SK-N-SH treated with all-trans-retinoic acid at 6 μM for 48 hours (cell line): ENCODE data around the gene IGHMBP2.
A peak's percentile ranks its signal among the peaks of the same experiment; 100 is the strongest.

Experiments
- ATAC-seq: fragments of 200-7000 bp; cut with Tn5 transposase; 3 replicates; pipeline ENCODE4 v1.9.1; 2020; ENCODE audit warnings: mild to moderate bottlenecking, moderate library complexity
- ARNTL ChIP-seq: fragments of 450-650 bp; formaldehyde crosslinking; IDR thresholded peaks from 2 replicates; pipeline ENCODE4 v1.5.0; 2020; ENCODE audit warnings: low read depth, mild to moderate bottlenecking, moderate library complexity, borderline replicate concordance
- BACH2 ChIP-seq: fragments of 250-450 bp; sonication (Bioruptor Pico); IDR thresholded peaks from 2 replicates; pipeline ENCODE4 v1.9.0; 2021; ENCODE audit warnings: mild to moderate bottlenecking, borderline replicate concordance
- CSDC2 ChIP-seq: fragments of 250-450 bp; sonication (Bioruptor Pico); IDR thresholded peaks from 2 replicates; pipeline ENCODE4 v1.5.0; 2020; ENCODE audit warnings: mild to moderate bottlenecking, moderate library complexity
- ESRRG ChIP-seq: fragments of 250-450 bp; sonication (Bioruptor Pico); IDR thresholded peaks from 2 replicates; pipeline ENCODE4 v1.6.1; 2021; ENCODE audit warnings: mild to moderate bottlenecking
- GLIS3 ChIP-seq: fragments of 250-450 bp; sonication (Bioruptor Pico); IDR thresholded peaks from 2 replicates; pipeline ENCODE4 v1.5.0; 2020; ENCODE audit warnings: mild to moderate bottlenecking, moderate library complexity
- ISL1 ChIP-seq: fragments of 250-450 bp; sonication (Bioruptor Pico); IDR thresholded peaks from 2 replicates; pipeline ENCODE4 v2.1.2; 2022; ENCODE audit warnings: mild to moderate bottlenecking, moderate library complexity
- OSR1 ChIP-seq: fragments of 250-450 bp; sonication (Bioruptor Pico); IDR thresholded peaks from 2 replicates; pipeline ENCODE4 v1.8.0; 2022; ENCODE audit warnings: moderate library complexity, mild to moderate bottlenecking, inconsistent platforms
- PPARA ChIP-seq: fragments of 250-450 bp; sonication (Bioruptor Pico); IDR thresholded peaks from 2 replicates; pipeline ENCODE4 v1.5.0; 2020; ENCODE audit warnings: mild to moderate bottlenecking, borderline replicate concordance
- RARB ChIP-seq: fragments of 250-450 bp; sonication (Bioruptor Pico); IDR thresholded peaks from 2 replicates; pipeline ENCODE4 v1.8.0; 2021; ENCODE audit warnings: mild to moderate bottlenecking, moderate library complexity
- SNAI2 ChIP-seq: fragments of 250-450 bp; sonication (Bioruptor Pico); IDR thresholded peaks from 2 replicates; pipeline ENCODE4 v1.5.0; 2020; ENCODE audit warnings: mild to moderate bottlenecking, moderate library complexity
- TCF4 ChIP-seq: fragments of 250-450 bp; sonication (Bioruptor Pico); IDR thresholded peaks from 2 replicates; pipeline ENCODE4 v1.8.0; 2021; ENCODE audit warnings: mild to moderate bottlenecking, moderate library complexity, borderline replicate concordance
- TOX ChIP-seq: fragments of 250-450 bp; sonication (Bioruptor Pico); IDR thresholded peaks from 2 replicates; pipeline ENCODE4 v1.8.0; 2021; ENCODE audit warnings: mild to moderate bottlenecking, moderate library complexity, borderline replicate concordance
- ZC3H10 ChIP-seq: fragments of 250-450 bp; sonication (Bioruptor Pico); IDR thresholded peaks from 2 replicates; pipeline ENCODE4 v1.5.1; 2021; ENCODE audit warnings: mild to moderate bottlenecking, moderate library complexity
- ZFP3 ChIP-seq: fragments of 250-450 bp; sonication (Bioruptor Pico); IDR thresholded peaks from 2 replicates; pipeline ENCODE4 v1.5.0; 2020; ENCODE audit warnings: mild to moderate bottlenecking, moderate library complexity
- ZFP30 ChIP-seq: fragments of 450-650 bp; formaldehyde crosslinking; IDR thresholded peaks from 2 replicates; pipeline ENCODE4 v1.5.0; 2022; ENCODE audit warnings: mild to moderate bottlenecking, moderate library complexity
- ZNF565 ChIP-seq: fragments of 450-650 bp; formaldehyde crosslinking; conservative IDR thresholded peaks from 2 replicates; pipeline ENCODE4 v1.5.0; 2020; ENCODE audit warnings: low read depth, mild to moderate bottlenecking, moderate library complexity
- ZNF8 ChIP-seq: fragments of 450-650 bp; formaldehyde crosslinking; IDR thresholded peaks from 2 replicates; pipeline ENCODE4 v1.5.0; 2020; ENCODE audit warnings: mild to moderate bottlenecking, moderate library complexity
- TF ChIP-seq, protein P1 (sequence below): fragments of 250-450 bp; sonication (Bioruptor Pico); IDR thresholded peaks from 2 replicates; pipeline ENCODE4 v1.8.0; 2020; ENCODE audit warnings: mild to moderate bottlenecking, moderate library complexity, borderline replicate concordance
- TF ChIP-seq, protein P2 (sequence below): fragments of 250-450 bp; sonication (Bioruptor Pico); IDR thresholded peaks from 2 replicates; pipeline ENCODE4 v1.5.1; 2020; ENCODE audit warnings: low read depth, mild to moderate bottlenecking, moderate library complexity
- TF ChIP-seq, protein P3 (sequence below): fragments of 250-450 bp; sonication (Bioruptor Pico); IDR thresholded peaks from 2 replicates; pipeline ENCODE4 v1.8.0; 2021; ENCODE audit warnings: low read depth, mild to moderate bottlenecking, moderate library complexity, borderline replicate concordance
- TF ChIP-seq, protein P4 (sequence below): fragments of 250-450 bp; sonication (Bioruptor Pico); IDR thresholded peaks from 2 replicates; pipeline ENCODE4 v1.5.0; 2020; ENCODE audit warnings: mild to moderate bottlenecking, moderate library complexity

The IGHMBP2 gene

DNA sequence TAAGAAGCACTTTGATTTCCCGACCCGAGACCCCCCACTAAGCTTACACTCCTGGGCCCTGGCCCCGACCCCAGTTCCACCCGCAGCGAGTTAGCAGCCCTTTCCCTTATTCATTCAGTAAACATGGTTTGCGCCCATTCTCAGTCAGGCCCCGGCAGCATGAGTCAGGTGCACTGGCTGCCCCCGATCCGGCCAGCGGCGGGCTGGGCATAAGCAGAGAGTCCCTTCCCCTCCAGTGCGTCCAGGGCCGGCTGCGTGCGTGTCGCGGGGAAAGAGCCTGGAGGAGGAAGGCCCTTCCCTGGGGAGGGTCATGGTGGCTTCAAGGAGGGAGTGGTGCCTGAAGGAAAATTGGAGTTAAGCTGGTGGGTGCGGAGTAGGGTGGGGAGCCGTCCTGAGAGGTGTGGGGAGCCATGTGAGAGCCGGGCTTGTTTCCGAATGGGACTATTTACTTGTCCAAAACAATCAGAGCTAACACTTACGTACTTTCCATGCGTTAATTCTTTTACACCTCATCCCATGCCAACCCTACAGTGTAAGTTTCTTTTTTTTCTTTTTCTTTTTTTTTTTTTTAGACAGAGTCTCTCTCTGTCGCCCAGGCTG is 657 bp downstream of the IGHMBP2 start:
- peak; percentile 66 for ATAC-seq
- TF ChIP-seq, protein P1, sequence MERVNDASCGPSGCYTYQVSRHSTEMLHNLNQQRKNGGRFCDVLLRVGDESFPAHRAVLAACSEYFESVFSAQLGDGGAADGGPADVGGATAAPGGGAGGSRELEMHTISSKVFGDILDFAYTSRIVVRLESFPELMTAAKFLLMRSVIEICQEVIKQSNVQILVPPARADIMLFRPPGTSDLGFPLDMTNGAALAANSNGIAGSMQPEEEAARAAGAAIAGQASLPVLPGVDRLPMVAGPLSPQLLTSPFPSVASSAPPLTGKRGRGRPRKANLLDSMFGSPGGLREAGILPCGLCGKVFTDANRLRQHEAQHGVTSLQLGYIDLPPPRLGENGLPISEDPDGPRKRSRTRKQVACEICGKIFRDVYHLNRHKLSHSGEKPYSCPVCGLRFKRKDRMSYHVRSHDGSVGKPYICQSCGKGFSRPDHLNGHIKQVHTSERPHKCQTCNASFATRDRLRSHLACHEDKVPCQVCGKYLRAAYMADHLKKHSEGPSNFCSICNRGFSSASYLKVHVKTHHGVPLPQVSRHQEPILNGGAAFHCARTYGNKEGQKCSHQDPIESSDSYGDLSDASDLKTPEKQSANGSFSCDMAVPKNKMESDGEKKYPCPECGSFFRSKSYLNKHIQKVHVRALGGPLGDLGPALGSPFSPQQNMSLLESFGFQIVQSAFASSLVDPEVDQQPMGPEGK (CRISPR knock-in tag) = no peak
- no peak for TF ChIP-seq ESRRG
- no peak for TF ChIP-seq ISL1 (CRISPR knock-in tag)
- no peak for TF ChIP-seq ARNTL (CRISPR knock-in tag)
- TF ChIP-seq GLIS3 (CRISPR knock-in tag) = no peak

DNA sequence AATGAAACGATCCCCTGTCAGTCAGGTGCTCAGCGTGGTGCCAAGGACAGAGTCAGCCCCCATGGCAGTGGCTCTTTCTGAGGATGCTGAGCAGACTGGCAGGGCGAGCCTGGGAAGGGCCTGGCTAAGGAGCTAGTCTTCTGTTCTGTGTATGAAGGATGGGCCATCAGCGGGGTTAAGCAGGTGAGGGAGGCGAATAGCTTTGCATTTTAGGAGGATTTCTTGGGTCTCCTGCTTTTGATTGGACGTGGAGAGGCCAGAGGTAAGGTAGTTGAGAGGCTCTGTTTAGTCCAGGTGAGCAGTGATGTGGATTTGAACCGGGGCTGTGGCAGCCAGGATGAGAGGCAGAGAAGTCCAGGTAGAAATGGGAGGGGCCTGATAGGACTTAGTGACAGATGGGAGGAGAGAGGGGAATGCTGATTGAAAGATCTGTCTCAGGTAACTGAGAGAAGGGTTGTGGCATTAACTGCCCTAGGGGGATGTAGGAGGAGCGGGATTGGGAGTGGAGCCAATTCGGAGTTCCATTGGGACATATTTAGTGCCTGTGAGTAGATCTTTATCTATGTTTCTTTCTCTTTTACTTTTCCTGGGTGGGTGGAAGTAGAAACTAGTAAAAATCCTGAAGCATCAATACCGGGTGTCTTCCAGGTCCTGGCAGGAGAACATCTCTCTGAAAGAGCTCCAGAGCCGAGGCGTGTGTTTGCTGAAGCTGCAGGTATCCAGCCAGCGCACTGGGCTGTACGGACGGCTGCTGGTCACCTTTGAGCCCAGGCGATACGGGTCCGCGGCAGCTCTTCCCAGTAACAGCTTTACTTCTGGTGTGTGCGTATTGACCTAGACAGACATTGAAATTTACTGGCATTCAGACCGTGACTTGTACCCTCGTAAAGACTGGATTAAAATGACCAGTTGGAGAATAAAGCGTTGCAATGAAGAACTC is 2.0 kb downstream of the IGHMBP2 start:
- no peak for ATAC-seq
- TF ChIP-seq CSDC2 (CRISPR knock-in tag) = no peak
- TF ChIP-seq, protein P2, sequence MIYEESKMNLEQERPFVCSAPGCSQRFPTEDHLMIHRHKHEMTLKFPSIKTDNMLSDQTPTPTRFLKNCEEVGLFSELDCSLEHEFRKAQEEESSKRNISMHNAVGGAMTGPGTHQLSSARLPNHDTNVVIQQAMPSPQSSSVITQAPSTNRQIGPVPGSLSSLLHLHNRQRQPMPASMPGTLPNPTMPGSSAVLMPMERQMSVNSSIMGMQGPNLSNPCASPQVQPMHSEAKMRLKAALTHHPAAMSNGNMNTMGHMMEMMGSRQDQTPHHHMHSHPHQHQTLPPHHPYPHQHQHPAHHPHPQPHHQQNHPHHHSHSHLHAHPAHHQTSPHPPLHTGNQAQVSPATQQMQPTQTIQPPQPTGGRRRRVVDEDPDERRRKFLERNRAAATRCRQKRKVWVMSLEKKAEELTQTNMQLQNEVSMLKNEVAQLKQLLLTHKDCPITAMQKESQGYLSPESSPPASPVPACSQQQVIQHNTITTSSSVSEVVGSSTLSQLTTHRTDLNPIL (CRISPR knock-in tag) = no peak
- TF ChIP-seq ZFP30 = no peak
- no peak for TF ChIP-seq TCF4 (CRISPR knock-in tag)
- no peak for TF ChIP-seq SNAI2 (CRISPR knock-in tag)
- TF ChIP-seq, protein P3, sequence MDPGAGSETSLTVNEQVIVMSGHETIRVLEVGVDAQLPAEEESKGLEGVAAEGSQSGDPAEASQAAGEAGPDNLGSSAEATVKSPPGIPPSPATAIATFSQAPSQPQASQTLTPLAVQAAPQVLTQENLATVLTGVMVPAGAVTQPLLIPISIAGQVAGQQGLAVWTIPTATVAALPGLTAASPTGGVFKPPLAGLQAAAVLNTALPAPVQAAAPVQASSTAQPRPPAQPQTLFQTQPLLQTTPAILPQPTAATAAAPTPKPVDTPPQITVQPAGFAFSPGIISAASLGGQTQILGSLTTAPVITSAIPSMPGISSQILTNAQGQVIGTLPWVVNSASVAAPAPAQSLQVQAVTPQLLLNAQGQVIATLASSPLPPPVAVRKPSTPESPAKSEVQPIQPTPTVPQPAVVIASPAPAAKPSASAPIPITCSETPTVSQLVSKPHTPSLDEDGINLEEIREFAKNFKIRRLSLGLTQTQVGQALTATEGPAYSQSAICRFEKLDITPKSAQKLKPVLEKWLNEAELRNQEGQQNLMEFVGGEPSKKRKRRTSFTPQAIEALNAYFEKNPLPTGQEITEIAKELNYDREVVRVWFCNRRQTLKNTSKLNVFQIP = no peak
- TF ChIP-seq ESRRG = no peak
- no peak for TF ChIP-seq ARNTL (CRISPR knock-in tag)
- TF ChIP-seq ZNF565 (CRISPR knock-in tag) = no peak

DNA sequence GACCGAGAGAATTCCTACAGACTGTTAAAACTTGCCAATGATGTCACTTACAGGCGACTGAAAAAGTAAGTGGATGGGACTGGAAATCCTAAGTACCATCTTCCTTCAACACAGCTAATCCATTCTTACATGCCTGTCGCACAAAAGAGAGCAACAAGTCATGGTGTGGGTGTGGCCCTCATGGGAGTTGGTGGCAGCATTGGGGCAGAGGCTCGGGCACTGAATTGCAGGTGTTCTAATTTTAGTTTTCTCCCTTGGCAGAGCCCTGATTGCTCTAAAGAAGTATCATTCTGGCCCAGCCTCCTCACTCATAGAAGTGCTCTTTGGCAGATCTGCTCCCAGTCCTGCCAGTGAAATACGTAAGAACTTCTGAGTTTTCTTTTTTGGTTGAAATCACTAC is 4.6 kb downstream of the IGHMBP2 start:
- no peak for ATAC-seq
- TF ChIP-seq ZC3H10 (CRISPR knock-in tag) = no peak
- no peak for TF ChIP-seq GLIS3 (CRISPR knock-in tag)
- TF ChIP-seq CSDC2 (CRISPR knock-in tag) = no peak
- no peak for TF ChIP-seq ESRRG
- TF ChIP-seq ARNTL (CRISPR knock-in tag) = no peak
- TF ChIP-seq ISL1 (CRISPR knock-in tag) = no peak
- TF ChIP-seq ZNF565 (CRISPR knock-in tag) = no peak
- TF ChIP-seq TCF4 (CRISPR knock-in tag) = no peak
- no peak for TF ChIP-seq ZNF8 (CRISPR knock-in tag)
- TF ChIP-seq BACH2 (CRISPR knock-in tag) = no peak
- no peak for TF ChIP-seq PPARA (CRISPR knock-in tag)
- no peak for TF ChIP-seq OSR1 (CRISPR knock-in tag)
- TF ChIP-seq, protein P4, sequence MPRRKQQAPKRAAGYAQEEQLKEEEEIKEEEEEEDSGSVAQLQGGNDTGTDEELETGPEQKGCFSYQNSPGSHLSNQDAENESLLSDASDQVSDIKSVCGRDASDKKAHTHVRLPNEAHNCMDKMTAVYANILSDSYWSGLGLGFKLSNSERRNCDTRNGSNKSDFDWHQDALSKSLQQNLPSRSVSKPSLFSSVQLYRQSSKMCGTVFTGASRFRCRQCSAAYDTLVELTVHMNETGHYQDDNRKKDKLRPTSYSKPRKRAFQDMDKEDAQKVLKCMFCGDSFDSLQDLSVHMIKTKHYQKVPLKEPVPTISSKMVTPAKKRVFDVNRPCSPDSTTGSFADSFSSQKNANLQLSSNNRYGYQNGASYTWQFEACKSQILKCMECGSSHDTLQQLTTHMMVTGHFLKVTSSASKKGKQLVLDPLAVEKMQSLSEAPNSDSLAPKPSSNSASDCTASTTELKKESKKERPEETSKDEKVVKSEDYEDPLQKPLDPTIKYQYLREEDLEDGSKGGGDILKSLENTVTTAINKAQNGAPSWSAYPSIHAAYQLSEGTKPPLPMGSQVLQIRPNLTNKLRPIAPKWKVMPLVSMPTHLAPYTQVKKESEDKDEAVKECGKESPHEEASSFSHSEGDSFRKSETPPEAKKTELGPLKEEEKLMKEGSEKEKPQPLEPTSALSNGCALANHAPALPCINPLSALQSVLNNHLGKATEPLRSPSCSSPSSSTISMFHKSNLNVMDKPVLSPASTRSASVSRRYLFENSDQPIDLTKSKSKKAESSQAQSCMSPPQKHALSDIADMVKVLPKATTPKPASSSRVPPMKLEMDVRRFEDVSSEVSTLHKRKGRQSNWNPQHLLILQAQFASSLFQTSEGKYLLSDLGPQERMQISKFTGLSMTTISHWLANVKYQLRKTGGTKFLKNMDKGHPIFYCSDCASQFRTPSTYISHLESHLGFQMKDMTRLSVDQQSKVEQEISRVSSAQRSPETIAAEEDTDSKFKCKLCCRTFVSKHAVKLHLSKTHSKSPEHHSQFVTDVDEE = no peak
- no peak for TF ChIP-seq RARB (CRISPR knock-in tag)
- TF ChIP-seq ZFP3 = no peak
- no peak for TF ChIP-seq TOX
- TF ChIP-seq, protein P1 (CRISPR knock-in tag) = no peak
